Endothelial cell of umbilical vein (primary cell): ENCODE measurements around the gene KATNB1. TPM values are rescaled to one million over a fixed set of nuclear protein-coding genes. Genes with fewer than 3 reads are reported as not detected.

ENCODE experiments used
- BruUV-seq: library from RNA; stranded (reverse); fragments of 400-500 nt; replicated peaks from 2 replicates; lab custom pipeline; 2021; lab: Mats Ljungman, UMichigan
- CTCF ChIA-PET: fragments of 300-600, 350-600 bp; sonication (Branson Sonifier 250); formaldehyde crosslinking; loops from one replicate; lab custom pipeline; 2021; ENCODE audit warnings: antibody characterized with exemption, inconsistent platforms; lab: Charles Lee
- POLR2A ChIA-PET: fragments of 300-600, 350-600 bp; sonication (Branson Sonifier 250); formaldehyde crosslinking; loops from one replicate; lab custom pipeline; 2021; ENCODE audit warnings: antibody characterized with exemption, inconsistent platforms; lab: Charles Lee
- DNase-seq: peaks from one replicate; pipeline ENCODE4 v3.0.0-alpha.2; 2011; ENCODE audit warnings: low read depth, low spot score
- FAIRE-seq: peaks from 2 replicates; lab custom pipeline; 2011; peaks lifted over from hg19 to GRCh38; lab: Jason Lieb, UNC
- H2AFZ ChIP-seq: 2 replicates; pipeline ENCODE4 v1.6.0; 2012; ENCODE audit warnings: low read depth, low read length, control low read depth, inconsistent platforms
- H3K27ac ChIP-seq: 2 replicates; pipeline ENCODE4 v1.5.1; 2011; ENCODE audit warnings: low read depth, mild to moderate bottlenecking, control low read depth, low read length, moderate library complexity; ENCODE audit not compliant: insufficient read depth
- H3K27me3 ChIP-seq, 2 experiments: 2 replicates each; pipeline versions ENCODE4 v1.6.0 to v1.6.1; 2011; ENCODE audit warnings: low read length in 2 of 2, mixed read lengths in 1 of 2; ENCODE audit not compliant: control insufficient read depth in 2 of 2, insufficient read depth in 2 of 2
- H3K36me3 ChIP-seq, 2 experiments: 2 replicates in 1 of 2; 3 replicates in 1 of 2; pipeline ENCODE4 v1.5.1; 2011; ENCODE audit warnings: low read length in 2 of 2, mild to moderate bottlenecking in 1 of 2, moderate library complexity in 1 of 2; ENCODE audit not compliant: control insufficient read depth in 2 of 2, insufficient read depth in 2 of 2; ENCODE audit errors: extremely low read depth in 1 of 2
- H3K4me1 ChIP-seq: 3 replicates; pipeline ENCODE4 v1.5.1; 2011; ENCODE audit warnings: mild to moderate bottlenecking, low read length; ENCODE audit not compliant: control insufficient read depth, insufficient read depth; ENCODE audit errors: extremely low read depth
- H3K4me2 ChIP-seq: 2 replicates; pipeline ENCODE4 v1.6.1; 2011; ENCODE audit warnings: low read length, control low read depth, mixed read lengths; ENCODE audit not compliant: insufficient read depth
- H3K4me3 ChIP-seq, 3 experiments: fragments of 200-600 bp in 1 of 3; sonication (generic), shearing (Covaris generic) in 1 of 3; replicated peaks in 1 of 3; 2 replicates each; pipeline ENCODE4 v1.5.1; 2011 to 2016; ENCODE audit warnings: control low read depth in 3 of 3, low read length in 3 of 3, mild to moderate bottlenecking in 2 of 3, inconsistent platforms in 1 of 3, low read depth in 1 of 3, moderate library complexity in 1 of 3; ENCODE audit not compliant: insufficient read depth in 1 of 3
- H3K79me2 ChIP-seq: 2 replicates; pipeline ENCODE4 v1.6.0; 2012; ENCODE audit warnings: low read length, inconsistent platforms; ENCODE audit not compliant: control insufficient read depth, insufficient read depth
- H3K9ac ChIP-seq: replicated peaks from 2 replicates; pipeline ENCODE3; 2011; ENCODE audit warnings: low read length, control low read depth; ENCODE audit not compliant: insufficient read depth; ENCODE audit errors: extremely low read depth
- H3K9me1 ChIP-seq: replicated peaks from 3 replicates; pipeline ENCODE4 v1.6.0; 2011; ENCODE audit warnings: mild to moderate bottlenecking, low read length; ENCODE audit not compliant: control insufficient read depth, insufficient read depth; ENCODE audit errors: extremely low read depth
- H3K9me3 ChIP-seq: replicated peaks from 2 replicates; pipeline ENCODE4 v1.5.1; 2012; ENCODE audit warnings: low read length, inconsistent platforms; ENCODE audit not compliant: control insufficient read depth, insufficient read depth
- H4K20me1 ChIP-seq: replicated peaks from 2 replicates; pipeline ENCODE3; 2011; ENCODE audit warnings: mild to moderate bottlenecking, low read length; ENCODE audit not compliant: control insufficient read depth, insufficient read depth; ENCODE audit errors: extremely low read depth
- EZH2 ChIP-seq: IDR thresholded peaks from 2 replicates; pipeline ENCODE4 v1.6.1; 2012; ENCODE audit warnings: borderline replicate concordance, low read depth, mild to moderate bottlenecking, moderate library complexity, low read length, inconsistent platforms; ENCODE audit not compliant: severe bottlenecking
- FOS ChIP-seq: IDR thresholded peaks from 2 replicates; pipeline ENCODE4 v1.6.1; 2011; ENCODE audit warnings: mild to moderate bottlenecking, low read length, moderate library complexity, borderline replicate concordance; ENCODE audit not compliant: insufficient read depth
- GATA2 ChIP-seq: IDR thresholded peaks from 2 replicates; pipeline ENCODE4 v1.7.0; 2011; ENCODE audit warnings: low read depth, mild to moderate bottlenecking, moderate library complexity, mixed read lengths, low read length; ENCODE audit not compliant: insufficient read length, insufficient read depth
- JUN ChIP-seq: IDR thresholded peaks from 2 replicates; pipeline ENCODE4 v1.6.1; 2011; ENCODE audit warnings: borderline replicate concordance, low read depth; ENCODE audit not compliant: insufficient read length, insufficient read depth
- MYC ChIP-seq: IDR thresholded peaks from one replicate; pipeline ENCODE4 v1.6.1; 2011; ENCODE audit warnings: mild to moderate bottlenecking, low read depth, low read length
- POLR2A ChIP-seq: IDR thresholded peaks from 2 replicates; pipeline ENCODE4 v1.6.1; 2012; ENCODE audit warnings: low read depth, mild to moderate bottlenecking, control low read depth, low read length
- POLR2AphosphoS5 ChIP-seq: IDR thresholded peaks from 2 replicates; pipeline ENCODE4 v1.6.1; 2012; ENCODE audit warnings: low read depth, mild to moderate bottlenecking, control low read depth, low read length, moderate library complexity; ENCODE audit not compliant: insufficient read depth
- dilution Hi-C: fragments of 300-500 bp; cut with MboI; formaldehyde crosslinking; loops from one replicate; pipeline ENCODE4 v1.15.0; 2019; ENCODE audit warnings: low sequenced_read_pairs; ENCODE audit not compliant: extremely low pct_ligation_motif_present
- intact Hi-C: fragments of 100-400 bp; cut with micrococcal nuclease; formaldehyde crosslinking; loops from one replicate; pipeline ENCODE4 v1.10.0; 2022
- polyA plus RNA-seq, 4 experiments: library from polyadenylated mRNA; depleted of rRNA in 3 of 4; stranded (reverse) in 3 of 4; unstranded in 1 of 4; fragments of >200 nt; gene quantifications; 2 replicates each; pipeline versions ENCODE4 v1.2.1 to v1.2.3, GENCODE V29; 2011 to 2012; ENCODE audit warnings: missing spikeins in 1 of 4
- total RNA-seq: library from RNA; stranded (reverse); gene quantifications from 2 replicates; pipeline ENCODE4 v1.2.3, GENCODE V29; 2021
- TF ChIP-seq, protein P1 (sequence below), 2 donors: IDR thresholded peaks; 1 replicate in 1 of 2; 2 replicates in 1 of 2; pipeline ENCODE4 v1.5.1; 2011; ENCODE audit warnings: low read length in 2 of 2, mild to moderate bottlenecking in 2 of 2, moderate library complexity in 2 of 2, control low read depth in 1 of 2, inconsistent platforms in 1 of 2, low read depth in 1 of 2; ENCODE audit not compliant: insufficient read depth in 1 of 2; ENCODE audit errors: extremely low read depth in 1 of 2
- TF ChIP-seq, protein P2 (sequence below): IDR thresholded peaks from 2 replicates; pipeline ENCODE4 v1.6.1; 2011; ENCODE audit not compliant: insufficient read depth, insufficient read length

The KATNB1 gene
- total and polyA plus RNA-seq, 2 donors (not counting 3 experiments of a cell fraction or from before 2014, with no cell fraction given), result 25.9 to 35.9 TPM

DNA sequence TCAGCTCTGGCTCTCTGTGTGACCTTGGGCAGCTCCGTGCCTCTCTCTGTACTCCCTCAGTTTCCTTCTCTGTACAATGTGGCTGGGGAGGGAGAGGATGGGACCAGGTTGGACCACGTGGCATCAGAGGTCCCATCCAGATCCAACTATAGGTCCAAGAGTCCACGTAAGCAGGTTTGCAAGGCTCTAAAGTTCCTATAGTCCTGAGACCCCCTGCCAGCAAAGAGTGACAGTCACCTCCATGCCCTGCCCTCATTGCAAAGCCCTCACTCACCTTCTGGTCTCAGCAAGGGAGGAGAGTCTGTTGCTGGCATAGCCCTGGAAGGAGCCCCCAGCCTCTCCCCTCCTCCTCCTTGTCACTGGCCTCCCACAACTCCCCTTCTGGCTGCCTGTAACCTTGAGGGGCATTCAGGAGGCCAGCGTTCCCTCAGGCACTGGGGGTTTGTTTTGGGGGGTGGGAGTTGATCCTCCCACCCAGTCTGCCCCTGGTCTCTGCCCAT, 47.0 kb upstream of the KATNB1 start:
- FAIRE-seq (no peak), DNase-seq (no peak)
- Histone ChIP-seq H3K9me1 (no peaks in the 10 kb centered on the region), H4K20me1 (no peaks in the 10 kb centered on the region), H3K36me3 (no peaks in the 10 kb centered on the region), H3K79me2 (no peaks in the 10 kb centered on the region), H3K27me3 (peaks cover 4 to 7% of the 10 kb centered on the region in 2 experiments), H3K9ac (no peak overlapping the region), H3K4me2 (no peak overlapping the region), H3K4me3 (no peak overlapping the region), H3K4me1 (no peaks in the 10 kb centered on the region), H3K27ac (no peak overlapping the region), H2AFZ (no peak overlapping the region), H3K9me3 (no peaks in the 10 kb centered on the region)
- ChIA-PET POLR2A (no interaction called here), CTCF (no interaction called here)
- BruUV-seq, result no TSS peak
- no peak for TF ChIP-seq GATA2
- TF ChIP-seq, protein P1, sequence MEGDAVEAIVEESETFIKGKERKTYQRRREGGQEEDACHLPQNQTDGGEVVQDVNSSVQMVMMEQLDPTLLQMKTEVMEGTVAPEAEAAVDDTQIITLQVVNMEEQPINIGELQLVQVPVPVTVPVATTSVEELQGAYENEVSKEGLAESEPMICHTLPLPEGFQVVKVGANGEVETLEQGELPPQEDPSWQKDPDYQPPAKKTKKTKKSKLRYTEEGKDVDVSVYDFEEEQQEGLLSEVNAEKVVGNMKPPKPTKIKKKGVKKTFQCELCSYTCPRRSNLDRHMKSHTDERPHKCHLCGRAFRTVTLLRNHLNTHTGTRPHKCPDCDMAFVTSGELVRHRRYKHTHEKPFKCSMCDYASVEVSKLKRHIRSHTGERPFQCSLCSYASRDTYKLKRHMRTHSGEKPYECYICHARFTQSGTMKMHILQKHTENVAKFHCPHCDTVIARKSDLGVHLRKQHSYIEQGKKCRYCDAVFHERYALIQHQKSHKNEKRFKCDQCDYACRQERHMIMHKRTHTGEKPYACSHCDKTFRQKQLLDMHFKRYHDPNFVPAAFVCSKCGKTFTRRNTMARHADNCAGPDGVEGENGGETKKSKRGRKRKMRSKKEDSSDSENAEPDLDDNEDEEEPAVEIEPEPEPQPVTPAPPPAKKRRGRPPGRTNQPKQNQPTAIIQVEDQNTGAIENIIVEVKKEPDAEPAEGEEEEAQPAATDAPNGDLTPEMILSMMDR (IDR thresholded peaks at IDR 0.05; ENCODE audit: extremely low read depth in 1 of 2, insufficient read depth in 1 of 2, low read depth in 1 of 2, low read length in 2 of 2), result no peak
- intact Hi-C loops (no loop called here), dilution Hi-C loops (no loop called here)

DNA sequence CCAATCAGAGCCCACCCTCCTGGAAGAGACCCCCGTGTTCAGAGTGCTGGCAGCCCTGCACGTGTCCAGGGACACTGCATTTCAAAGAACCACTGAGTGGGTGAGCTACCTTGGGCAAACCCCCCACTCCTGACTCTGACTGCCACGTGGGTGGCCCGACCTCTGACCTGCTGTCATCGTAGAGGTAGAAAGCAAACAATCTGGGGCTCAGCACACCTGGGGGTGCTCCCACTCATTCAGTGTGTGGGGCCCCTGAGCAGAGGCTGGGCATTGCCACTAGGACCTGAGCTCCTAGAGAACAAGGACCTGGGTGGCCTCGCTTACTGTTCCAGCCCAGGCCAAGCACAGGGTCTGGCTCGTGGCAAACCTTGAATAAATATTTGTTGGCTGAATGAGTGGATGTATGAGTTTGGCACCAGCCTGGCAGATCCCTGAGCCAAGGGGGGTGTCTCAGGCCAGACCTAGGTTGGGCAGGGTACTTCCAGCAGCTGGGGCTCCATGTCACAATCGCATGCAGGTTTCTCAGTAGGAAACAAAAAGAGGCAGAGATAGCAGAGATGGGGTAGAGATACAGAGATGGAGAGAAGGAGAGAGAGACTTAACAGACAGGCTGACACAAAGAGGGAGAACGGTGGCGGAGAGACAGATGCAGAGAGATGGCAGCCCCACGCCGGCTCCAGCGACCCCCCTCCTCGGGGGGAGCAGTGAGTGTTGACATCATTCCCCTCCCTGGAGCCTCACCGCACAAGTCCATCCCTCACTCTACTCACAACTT, 46.4 kb upstream of the KATNB1 start:
- no peak for TF ChIP-seq FOS
- no peak for TF ChIP-seq POLR2AphosphoS5
- no peak for TF ChIP-seq GATA2
- no peak for TF ChIP-seq POLR2A
- no peak for TF ChIP-seq MYC
- TF ChIP-seq, protein P2, sequence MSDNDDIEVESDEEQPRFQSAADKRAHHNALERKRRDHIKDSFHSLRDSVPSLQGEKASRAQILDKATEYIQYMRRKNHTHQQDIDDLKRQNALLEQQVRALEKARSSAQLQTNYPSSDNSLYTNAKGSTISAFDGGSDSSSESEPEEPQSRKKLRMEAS, result no peak
- TF ChIP-seq, protein P1 (IDR thresholded peaks at IDR 0.05; ENCODE audit: extremely low read depth in 1 of 2, insufficient read depth in 1 of 2, low read depth in 1 of 2, low read length in 2 of 2), result no peak
- no peak for TF ChIP-seq JUN
- no peak for TF ChIP-seq EZH2
- Histone ChIP-seq H3K9ac (no peak overlapping the region), H3K9me1 (no peaks in the 10 kb centered on the region), H3K4me3 (no peak overlapping the region), H4K20me1 (no peaks in the 10 kb centered on the region), H3K4me2 (no peak overlapping the region), H3K27ac (no peak overlapping the region), H3K9me3 (no peaks in the 10 kb centered on the region), H3K27me3 (peaks cover 4 to 7% of the 10 kb centered on the region in 2 experiments), H3K36me3 (no peaks in the 10 kb centered on the region), H3K79me2 (no peaks in the 10 kb centered on the region), H2AFZ (no peak overlapping the region), H3K4me1 (no peaks in the 10 kb centered on the region)
- CTCF ChIA-PET, result no interaction called here
- no peak for FAIRE-seq
- intact Hi-C loops (no loop called here), dilution Hi-C loops (no loop called here)
- POLR2A ChIA-PET, result no interaction called here
- DNase-seq, result no peak
- BruUV-seq, result no TSS peak
